AG10803 (cell line): Measurements from ENCODE around the gene DHH.

Experiments
- DNase-seq: peaks from one replicate; pipeline ENCODE4 v3.0.0; 2010; ENCODE audit warnings: low read depth
- H3K4me3 ChIP-seq: 2 replicates; pipeline ENCODE4 v1.5.1; 2011; ENCODE audit warnings: mild to moderate bottlenecking, low read length, control low read depth
- CTCF ChIP-seq: conservative IDR thresholded peaks from 2 replicates; pipeline ENCODE4 v1.5.1; 2011; ENCODE audit warnings: mild to moderate bottlenecking, low read length, control low read depth, inconsistent platforms

The DHH gene

GRCh38 chr12:49092816-49093406 is 1.7 kb downstream of the DHH start:
- no peak overlapping the region for H3K4me3 ChIP-seq
- TF ChIP-seq CTCF = no peak
- no peak for DNase-seq

- DNase-seq = no peak
- H3K4me3 ChIP-seq = peak overlapping the region; percentile 48
Observed at GRCh38 chr12:49092086-49092815, 2.4 kb downstream of the DHH start.

GRCh38 chr12:49091836-49092085 is 2.8 kb downstream of the DHH start:
- H3K4me3 ChIP-seq = peak overlapping the region; percentile 48
- peak; percentile 45 for DNase-seq
- TF ChIP-seq CTCF = no peak

More at GRCh38 chr12:49092086-49092815, 2.4 kb downstream of the DHH start:
- peak; percentile 44 for TF ChIP-seq CTCF

GRCh38 chr12:49091056-49091835 is 3.4 kb downstream of the DHH start:
- no peak for DNase-seq
- TF ChIP-seq CTCF = no peak
- no peak overlapping the region for H3K4me3 ChIP-seq

- TF ChIP-seq CTCF = peak; percentile 22; the same call in 1 of the 2 replicates
- peak; percentile 43 for DNase-seq
- H3K4me3 ChIP-seq = peak overlapping the region; percentile 47
Observed at GRCh38 chr12:49089821-49090773, 4.5 kb downstream of the DHH start.

GRCh38 chr12:49088932-49089330 is 5.7 kb downstream of the DHH start:
- no peak overlapping the region for H3K4me3 ChIP-seq
- DNase-seq = no peak
- no peak for TF ChIP-seq CTCF
